HG03342 (cell line): ENCODE data around the gene THOC5.
"Not testable (repeated sequence)": the region's sequence is repeated elsewhere in the genome, so short reads cannot be mapped to it uniquely, and the experiment has no call there.

Experiments used
- ATAC-seq: cut with Tn5 transposase; IDR thresholded peaks from one replicate; pipeline ENCODE4 v1.9.1; 2021; ENCODE audit warnings: mild to moderate bottlenecking, moderate library complexity; ENCODE audit not compliant: unreplicated experiment

The THOC5 gene

DNA sequence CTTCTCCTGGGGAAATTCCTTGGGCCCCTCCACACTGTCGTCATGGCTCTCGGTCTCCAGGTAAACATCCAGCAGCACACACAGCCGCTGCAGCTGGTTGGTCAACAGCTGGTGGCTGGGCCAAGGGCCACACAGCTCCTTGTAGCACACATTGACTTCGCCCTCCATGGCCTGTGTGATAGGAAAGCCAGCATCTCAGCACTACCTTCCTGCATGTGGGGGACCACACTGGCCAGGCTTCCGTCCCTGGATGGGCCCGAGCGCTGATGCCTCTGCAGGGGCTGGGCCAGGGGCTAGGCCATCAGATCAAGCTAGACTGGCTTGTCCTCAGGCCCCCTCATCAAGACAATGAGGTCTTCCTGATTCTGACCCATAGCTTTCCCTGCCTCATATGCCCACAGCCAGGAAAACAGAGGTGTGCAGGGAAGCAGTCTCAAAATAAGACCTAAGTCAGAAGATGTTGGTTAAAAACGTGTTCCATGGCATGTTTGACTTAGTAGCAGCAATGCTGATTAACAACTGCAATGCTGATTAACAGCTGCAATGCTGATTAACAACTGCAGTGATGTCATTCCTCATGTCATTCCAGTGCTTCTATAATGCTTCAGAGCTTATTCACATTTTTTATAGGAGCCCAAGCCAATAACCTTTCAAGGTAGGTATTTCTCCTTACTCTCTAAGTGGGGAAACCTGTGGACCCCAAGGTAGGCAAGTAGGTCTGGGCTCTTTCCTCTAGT, 42.3 kb downstream of the THOC5 start:
- ATAC-seq, result no peak

GRCh38 chr22:29510542-29510941, 43.0 kb downstream of the THOC5 start:
- ATAC-seq, result no peak

DNA sequence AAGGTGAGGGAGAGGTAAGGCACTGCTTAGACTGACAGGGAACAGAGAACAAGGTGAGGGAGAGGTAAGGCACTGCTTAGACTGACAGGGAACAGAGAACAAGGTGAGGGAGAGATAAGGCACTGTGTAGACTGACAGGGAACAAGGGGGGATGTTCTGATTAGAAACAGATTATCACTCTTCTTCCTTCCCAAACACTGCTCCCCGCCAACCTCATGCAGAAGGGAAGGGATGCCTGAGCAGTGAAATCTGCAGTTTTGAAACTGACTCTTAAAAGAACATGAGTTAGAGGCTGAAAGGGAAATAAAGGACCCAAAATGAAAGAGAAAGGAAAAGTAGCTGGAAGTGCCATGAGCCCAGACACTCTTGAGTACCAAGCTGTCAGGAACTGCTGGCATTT, 43.7 kb downstream of the THOC5 start:
- no peak for ATAC-seq

- ATAC-seq, result no peak
Observed at GRCh38 chr22:29509298-29509697, 44.3 kb downstream of the THOC5 start.

DNA sequence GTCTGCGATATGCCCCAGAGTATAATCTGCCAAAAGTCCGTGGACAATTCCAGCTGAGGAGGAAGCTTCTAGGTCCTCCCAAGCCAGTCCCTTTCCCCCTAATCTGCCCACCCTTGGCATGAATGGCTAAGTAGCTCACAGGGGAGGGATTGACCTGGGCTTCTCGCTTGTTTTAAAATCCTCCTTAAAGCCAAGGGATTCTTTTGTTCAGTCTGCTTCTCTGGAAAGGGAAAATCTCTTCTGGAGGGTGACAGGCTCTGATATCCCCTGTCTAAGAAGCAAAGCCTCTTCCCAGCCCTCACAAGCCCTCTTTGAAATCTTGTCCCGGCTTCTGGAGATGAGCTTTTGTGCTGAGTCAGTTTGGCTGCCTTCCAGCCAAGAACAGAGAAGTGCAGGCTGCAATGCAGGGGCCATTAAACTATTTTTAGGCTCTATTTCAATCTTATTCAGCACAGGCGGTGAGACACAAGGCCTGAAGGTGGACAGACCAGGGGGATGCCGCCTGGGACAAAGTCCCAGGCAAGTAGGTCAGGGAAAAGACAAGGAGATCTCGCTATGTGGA, 49.7 kb downstream of the THOC5 start:
- no peak for ATAC-seq

DNA sequence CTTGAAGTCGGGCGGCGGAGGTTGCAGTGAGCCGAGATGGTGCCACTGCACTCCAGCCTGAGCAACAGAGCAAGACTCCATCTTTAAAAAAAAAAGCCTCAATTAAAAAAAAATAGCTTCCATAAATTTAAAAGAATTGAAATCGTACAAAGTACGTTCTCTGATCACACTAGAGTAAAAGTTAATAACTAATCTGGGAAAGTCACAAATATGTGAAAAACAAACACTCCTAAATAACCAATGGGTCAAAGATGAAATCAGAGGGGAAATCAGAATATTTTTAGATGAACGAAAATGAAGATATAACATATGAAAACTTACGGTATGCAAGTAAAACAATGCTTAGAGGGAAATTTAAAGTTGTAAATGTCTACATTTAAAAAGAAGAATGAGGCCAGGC, 53.7 kb downstream of the THOC5 start:
- ATAC-seq, result no peak

DNA sequence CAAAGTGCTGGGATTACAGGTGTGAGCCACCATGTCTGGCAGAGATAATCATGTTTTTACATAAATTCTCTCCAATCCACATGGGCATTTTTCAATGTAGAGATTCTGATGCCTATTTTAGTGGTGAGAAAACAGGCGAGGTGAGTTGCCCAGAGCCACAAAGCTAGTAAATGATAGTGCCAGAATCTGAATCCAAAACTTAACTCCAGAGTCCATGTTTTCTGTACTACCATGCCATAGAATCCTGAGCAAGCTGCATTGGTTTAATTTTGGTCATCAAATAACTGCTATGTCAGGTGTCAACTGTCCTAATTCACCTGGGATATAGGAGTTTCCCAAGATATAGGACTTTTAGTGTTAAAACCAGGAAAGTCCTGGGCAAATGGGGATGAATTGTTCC, 59.9 kb downstream of the THOC5 start:
- ATAC-seq, result no peak

DNA sequence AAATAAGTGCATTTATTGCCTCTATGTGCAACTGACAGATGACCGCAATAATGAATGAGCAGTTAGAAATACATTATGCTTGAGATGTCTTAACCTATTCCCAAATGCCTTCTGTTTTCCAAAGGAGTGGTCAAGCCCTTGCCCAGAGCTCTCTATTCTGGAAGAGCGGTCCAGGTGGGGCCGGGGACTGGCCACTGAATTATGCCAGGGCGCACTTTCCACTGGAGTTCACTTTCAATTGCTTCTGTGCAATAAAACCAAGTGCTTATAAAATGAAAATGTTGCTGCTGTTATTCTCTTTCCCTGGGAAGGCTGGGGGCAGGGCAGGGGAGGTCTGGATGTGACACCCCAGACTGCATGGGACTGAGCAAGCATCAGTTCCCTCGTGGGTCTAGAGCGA, 62.5 kb downstream of the THOC5 start:
- ATAC-seq, result no peak

GRCh38 chr22:29489127-29489780, 64.3 kb downstream of the THOC5 start:
- ATAC-seq, result not testable (repeated sequence)

DNA sequence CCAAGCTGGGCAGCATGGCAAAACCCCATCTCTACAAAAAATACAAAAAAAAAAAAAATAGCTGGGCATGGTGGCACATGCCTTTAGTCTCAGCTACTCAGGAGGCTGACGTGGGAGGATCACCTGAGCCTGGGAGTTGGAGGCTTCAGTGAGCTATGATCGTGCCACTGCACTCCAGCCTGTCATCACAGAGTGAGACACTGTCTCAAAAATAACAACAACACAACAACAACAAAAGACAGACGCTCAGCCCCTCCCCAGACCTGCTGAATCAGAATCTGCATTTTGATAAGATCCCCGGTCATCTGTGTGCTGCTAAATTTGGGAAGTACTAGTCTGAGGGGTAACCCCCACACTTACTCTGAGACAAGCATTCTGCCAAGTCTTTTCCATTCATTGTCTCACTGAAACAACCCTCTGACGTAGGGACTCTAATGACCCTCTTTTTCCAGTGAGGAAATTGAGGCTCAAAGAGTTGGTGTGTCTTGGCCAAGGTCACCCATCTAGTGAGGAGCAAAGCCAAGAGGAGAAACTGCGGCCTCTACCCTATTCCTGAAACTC, 66.1 kb downstream of the THOC5 start:
- no peak for ATAC-seq

DNA sequence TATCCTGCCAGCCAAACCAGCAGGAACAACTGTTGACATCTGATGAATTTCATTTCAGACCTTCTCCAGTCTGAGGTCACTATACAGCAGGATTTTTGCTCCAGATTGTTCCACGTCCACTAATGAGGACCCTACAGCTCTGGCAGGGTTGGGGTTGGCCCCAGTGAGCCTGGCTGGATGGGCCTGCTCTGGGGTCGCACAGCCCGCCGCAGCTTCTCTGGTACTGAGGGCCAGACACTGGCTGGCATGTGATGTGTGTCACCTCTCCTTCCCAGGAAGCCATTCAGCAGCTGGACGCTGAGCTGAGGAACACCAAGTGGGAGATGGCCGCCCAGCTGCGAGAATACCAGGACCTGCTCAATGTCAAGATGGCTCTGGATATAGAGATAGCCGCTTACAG, 68.1 kb downstream of the THOC5 start:
- ATAC-seq, result no peak

DNA sequence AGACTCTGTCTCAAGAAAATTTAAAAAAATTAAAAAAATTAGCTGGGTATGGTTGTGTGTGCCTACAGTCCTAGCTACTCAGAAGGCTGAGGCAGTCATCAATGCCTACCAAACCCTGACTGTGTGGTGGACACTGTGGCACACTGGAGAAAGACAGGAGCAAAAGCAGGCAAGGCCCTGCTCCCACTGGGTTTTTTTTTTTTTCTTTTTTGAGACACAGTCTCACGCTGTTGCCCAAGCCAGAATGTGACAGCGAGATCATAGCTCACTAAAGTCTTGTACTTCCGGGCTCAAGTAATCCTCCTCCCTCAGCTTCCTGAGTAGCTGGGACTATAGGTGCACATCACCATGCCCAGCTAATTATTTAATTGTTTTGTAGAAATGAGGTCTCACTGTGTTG, 68.9 kb downstream of the THOC5 start:
- no peak for ATAC-seq

- ATAC-seq, result no peak
Observed at GRCh38 chr22:29483254-29483653, 70.3 kb downstream of the THOC5 start.

GRCh38 chr22:29482726-29483125, 70.8 kb downstream of the THOC5 start:
- no peak for ATAC-seq

DNA sequence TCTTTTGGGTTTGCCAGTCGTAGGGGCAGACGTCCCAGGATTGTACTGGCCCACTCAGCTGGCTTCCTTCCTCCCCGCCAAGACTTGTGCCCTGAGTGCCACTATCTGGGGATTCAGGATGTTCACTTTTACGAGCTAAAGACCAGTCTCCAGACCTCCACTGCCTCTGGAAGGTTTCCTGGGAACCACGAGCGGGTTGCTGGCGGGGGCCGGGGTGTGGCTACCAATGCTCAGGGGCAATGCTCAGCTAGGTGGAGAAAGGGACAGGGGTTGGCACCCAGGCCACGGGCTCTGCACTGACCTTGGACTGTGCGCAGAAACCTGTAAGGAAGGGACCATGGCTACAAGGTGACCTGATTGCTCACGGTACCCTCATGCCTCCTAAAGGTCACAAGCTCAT, 71.3 kb downstream of the THOC5 start:
- no peak for ATAC-seq

DNA sequence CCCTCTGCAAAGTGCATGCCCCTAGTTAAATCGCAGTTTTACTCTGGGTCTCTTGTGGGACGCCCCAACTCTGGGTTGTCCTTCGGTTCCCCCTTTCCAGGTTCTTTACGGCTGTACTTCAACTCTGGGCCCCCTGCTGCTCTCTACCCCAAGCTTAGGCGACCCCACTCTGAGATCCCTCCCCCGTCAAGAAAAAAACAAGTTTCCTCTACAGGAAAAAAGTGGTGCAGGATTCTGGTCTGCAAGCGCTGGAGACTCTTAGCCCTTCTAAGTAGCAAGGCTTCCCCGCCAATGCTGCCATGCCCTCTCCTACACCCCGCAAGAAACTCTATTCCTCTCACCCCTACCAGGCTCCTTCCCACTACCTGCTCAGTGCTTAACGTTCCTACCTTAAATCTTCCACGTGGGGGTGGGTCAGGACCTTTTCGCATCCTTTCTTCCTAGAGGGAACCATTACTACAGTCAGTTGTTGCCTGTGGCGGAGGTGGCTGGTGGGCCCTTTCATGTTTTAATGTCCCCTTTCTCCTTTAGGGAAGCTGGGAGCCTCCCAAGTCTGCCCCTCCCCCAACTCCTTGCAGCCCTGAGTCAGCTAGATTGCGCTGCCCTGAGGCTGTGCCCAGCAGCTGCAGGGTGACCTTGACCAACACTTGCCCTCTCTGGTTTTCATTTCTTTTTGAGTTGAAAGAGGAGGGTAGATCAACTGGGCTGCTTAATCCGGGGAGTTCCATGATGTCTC, 72.1 kb downstream of the THOC5 start:
- no peak for ATAC-seq

DNA sequence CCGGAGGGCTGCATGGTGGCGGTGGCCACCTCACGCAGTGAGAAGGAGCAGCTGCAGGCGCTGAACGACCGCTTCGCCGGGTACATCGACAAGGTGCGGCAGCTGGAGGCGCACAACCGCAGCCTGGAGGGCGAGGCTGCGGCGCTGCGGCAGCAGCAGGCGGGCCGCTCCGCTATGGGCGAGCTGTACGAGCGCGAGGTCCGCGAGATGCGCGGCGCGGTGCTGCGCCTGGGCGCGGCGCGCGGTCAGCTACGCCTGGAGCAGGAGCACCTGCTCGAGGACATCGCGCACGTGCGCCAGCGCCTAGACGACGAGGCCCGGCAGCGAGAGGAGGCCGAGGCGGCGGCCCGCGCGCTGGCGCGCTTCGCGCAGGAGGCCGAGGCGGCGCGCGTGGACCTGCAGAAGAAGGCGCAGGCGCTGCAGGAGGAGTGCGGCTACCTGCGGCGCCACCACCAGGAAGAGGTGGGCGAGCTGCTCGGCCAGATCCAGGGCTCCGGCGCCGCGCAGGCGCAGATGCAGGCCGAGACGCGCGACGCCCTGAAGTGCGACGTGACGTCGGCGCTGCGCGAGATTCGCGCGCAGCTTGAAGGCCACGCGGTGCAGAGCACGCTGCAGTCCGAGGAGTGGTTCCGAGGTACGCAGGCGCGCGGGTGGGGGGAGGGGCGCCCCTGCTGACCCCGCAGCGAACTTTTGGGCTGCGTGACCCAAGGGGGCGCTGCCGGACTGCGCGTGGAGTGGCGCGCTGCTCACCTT, 72.9 kb downstream of the THOC5 start:
- no peak for ATAC-seq

GRCh38 chr22:29480262-29480511, 73.4 kb downstream of the THOC5 start:
- no peak for ATAC-seq

GRCh38 chr22:29479417-29480261, 73.9 kb downstream of the THOC5 start, which contains the start of gene NEFH:
Gene NEFH, plus strand, starts transcription at chr22:29480218. Its CDS starts 45 bp downstream, at chr22:29480263.
- ATAC-seq, result no peak
